ENCODE data around the gene TYW1B. TPM values are rescaled to one million over a fixed set of nuclear protein-coding genes. Genes with fewer than 3 reads are reported as not detected.
"Not testable (repeated sequence)": the region's sequence is repeated elsewhere in the genome, so short reads cannot be mapped to it uniquely, and the experiment has no call there.

The TYW1B gene
- total RNA-seq, 1 experiment from 2014 or later = 5.5 TPM

- Histone ChIP-seq H3K18ac (ENCODE audit: insufficient read length, low read depth, low read length) (no peak overlapping the region), H3K27ac (ENCODE audit: insufficient read length, low read depth, low read length) (no peak overlapping the region), H2AK5ac (ENCODE audit: insufficient read length, low read length) (no peak overlapping the region), H2BK120ac (ENCODE audit: low read depth, low read length, poor library complexity, severe bottlenecking) (no peak overlapping the region), H3K4me2 (ENCODE audit: insufficient read depth, insufficient read length, low read length) (no peak overlapping the region), H2BK5ac (ENCODE audit: insufficient read length, low read length) (no peak overlapping the region), H3K23ac (ENCODE audit: insufficient read length, low read depth, low read length) (no peak overlapping the region), H3K56ac (ENCODE audit: insufficient read length, low read depth, low read length) (no peak overlapping the region), H4K20me1 (ENCODE audit: control insufficient read depth, insufficient read depth, insufficient read length) (no peaks in the 10 kb centered on the region), H3K14ac (ENCODE audit: insufficient read depth, low read length) (no peak overlapping the region), H3K9me3 (ENCODE audit: control insufficient read depth, low read depth, low read length) (no peaks in the 10 kb centered on the region), H2BK20ac (ENCODE audit: low read depth, low read length, poor library complexity, severe bottlenecking) (no peak overlapping the region), H3K79me1 (ENCODE audit: insufficient read depth, low read depth, low read length, poor library complexity, severe bottlenecking) (no peaks in the 10 kb centered on the region), H3K9ac (ENCODE audit: extremely low read depth, insufficient read length, low read length) (no peak overlapping the region), H3T11ph (ENCODE audit: low read length) (no peak overlapping the region), H3K27me3 (ENCODE audit: insufficient read depth, low read length) (no peaks in the 10 kb centered on the region), H2AFZ (ENCODE audit: low read length) (no peak overlapping the region), H3K4ac (ENCODE audit: low read depth, low read length) (no peak overlapping the region), H2BK12ac (ENCODE audit: insufficient read length, low read depth, low read length) (no peak overlapping the region), H3K23me2 (ENCODE audit: insufficient read length, low read depth, low read length, poor library complexity, severe bottlenecking) (no peaks in the 10 kb centered on the region), H3K79me2 (ENCODE audit: insufficient read depth, low read length) (no peaks in the 10 kb centered on the region), H4K91ac (ENCODE audit: insufficient read length, low read depth, low read length) (no peak overlapping the region), H3K4me1 (ENCODE audit: insufficient read depth, low read length) (no peaks in the 10 kb centered on the region), H4K8ac (replicated peaks; ENCODE audit: insufficient read length, low read depth, low read length) (no peak overlapping the region), H2BK15ac (ENCODE audit: low read depth, low read length) (no peak overlapping the region), H4K5ac (ENCODE audit: insufficient read length, low read depth, low read length) (no peak overlapping the region)
- no peak for TF ChIP-seq CTCF (conservative IDR thresholded peaks at IDR 0.05)
- Mint-ChIP-seq H3K27me3 (ENCODE audit: low read depth) (no peaks in the 10 kb centered on the region), H3K4me1 (peaks cover 0 to 5% of the 10 kb centered on the region in 2 experiments; a peak in 2 of 4 replicates), H3K4me3 (no peak overlapping the region), H3K9me3 (peaks cover 3 to 7% of the 10 kb centered on the region in 2 experiments; a peak in 3 of 5 replicates), H3K27ac (peak overlapping the region in 1 of 3 experiments; percentile 38; a peak in 1 of 7 replicates), H3K36me3 (ENCODE audit: insufficient read depth in 1 of 3, low read depth in 3 of 3) (peaks cover 5 to 19% (median 14%) of the 10 kb centered on the region in 3 experiments; a peak in 6 of 7 replicates)
- DNase-seq = no peak
- WGBS (ENCODE audit: extremely low coverage, insufficient read length, low lambda C conversion rate) = no CpG with 5 or more reads among the region's 5 CpGs
These were observed 74.2 kb downstream of the TYW1B start for GRCh38 chr7:72753781-72754180.

- not testable (repeated sequence) for H2BK20ac ChIP-seq (ENCODE audit: low read depth, low read length, poor library complexity, severe bottlenecking); H3K23ac ChIP-seq (ENCODE audit: insufficient read length, low read depth, low read length); H3K56ac ChIP-seq (ENCODE audit: insufficient read length, low read depth, low read length); H3K27ac Mint-ChIP-seq; H3K4me1 Mint-ChIP-seq; H4K8ac ChIP-seq (replicated peaks; ENCODE audit: insufficient read length, low read depth, low read length); H2AK5ac ChIP-seq (ENCODE audit: insufficient read length, low read length); H2BK5ac ChIP-seq (ENCODE audit: insufficient read length, low read length); H3K27me3 Mint-ChIP-seq (ENCODE audit: low read depth); H3K9ac ChIP-seq (ENCODE audit: extremely low read depth, insufficient read length, low read length); H2BK12ac ChIP-seq (ENCODE audit: insufficient read length, low read depth, low read length); H4K91ac ChIP-seq (ENCODE audit: insufficient read length, low read depth, low read length); H3K79me2 ChIP-seq (ENCODE audit: insufficient read depth, low read length); H3K79me1 ChIP-seq (ENCODE audit: insufficient read depth, low read depth, low read length, poor library complexity, severe bottlenecking); H3K4me3 Mint-ChIP-seq; H3K14ac ChIP-seq (ENCODE audit: insufficient read depth, low read length); H3K4me1 ChIP-seq (ENCODE audit: insufficient read depth, low read length); H4K20me1 ChIP-seq (ENCODE audit: control insufficient read depth, insufficient read depth, insufficient read length); H3K9me3 Mint-ChIP-seq; H3T11ph ChIP-seq (ENCODE audit: low read length); H3K4me2 ChIP-seq (ENCODE audit: insufficient read depth, insufficient read length, low read length); H3K9me3 ChIP-seq (ENCODE audit: control insufficient read depth, low read depth, low read length); H3K18ac ChIP-seq (ENCODE audit: insufficient read length, low read depth, low read length); H3K27me3 ChIP-seq (ENCODE audit: insufficient read depth, low read length); H3K27ac ChIP-seq (ENCODE audit: insufficient read length, low read depth, low read length); DNase-seq; H2BK15ac ChIP-seq (ENCODE audit: low read depth, low read length); H3K23me2 ChIP-seq (ENCODE audit: insufficient read length, low read depth, low read length, poor library complexity, severe bottlenecking); H4K5ac ChIP-seq (ENCODE audit: insufficient read length, low read depth, low read length); H2AFZ ChIP-seq (ENCODE audit: low read length); H3K4ac ChIP-seq (ENCODE audit: low read depth, low read length); H2BK120ac ChIP-seq (ENCODE audit: low read depth, low read length, poor library complexity, severe bottlenecking)
- peaks cover 4 to 13% (median 9%) of the 10 kb centered on the region in 3 experiments; a peak in 6 of 7 replicates for H3K36me3 Mint-ChIP-seq (ENCODE audit: insufficient read depth in 1 of 3, low read depth in 3 of 3)
- WGBS (ENCODE audit: extremely low coverage, insufficient read length, low lambda C conversion rate) = no CpG with 5 or more reads among the region's 4 CpGs
These were observed 74.8 kb downstream of the TYW1B start for GRCh38 chr7:72753229-72753628.

Data from H9 (cell line).